ENCODE results near the gene ITGB1BP1.

Gene ITGB1BP1, protein sequence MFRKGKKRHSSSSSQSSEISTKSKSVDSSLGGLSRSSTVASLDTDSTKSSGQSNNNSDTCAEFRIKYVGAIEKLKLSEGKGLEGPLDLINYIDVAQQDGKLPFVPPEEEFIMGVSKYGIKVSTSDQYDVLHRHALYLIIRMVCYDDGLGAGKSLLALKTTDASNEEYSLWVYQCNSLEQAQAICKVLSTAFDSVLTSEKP

DNA sequence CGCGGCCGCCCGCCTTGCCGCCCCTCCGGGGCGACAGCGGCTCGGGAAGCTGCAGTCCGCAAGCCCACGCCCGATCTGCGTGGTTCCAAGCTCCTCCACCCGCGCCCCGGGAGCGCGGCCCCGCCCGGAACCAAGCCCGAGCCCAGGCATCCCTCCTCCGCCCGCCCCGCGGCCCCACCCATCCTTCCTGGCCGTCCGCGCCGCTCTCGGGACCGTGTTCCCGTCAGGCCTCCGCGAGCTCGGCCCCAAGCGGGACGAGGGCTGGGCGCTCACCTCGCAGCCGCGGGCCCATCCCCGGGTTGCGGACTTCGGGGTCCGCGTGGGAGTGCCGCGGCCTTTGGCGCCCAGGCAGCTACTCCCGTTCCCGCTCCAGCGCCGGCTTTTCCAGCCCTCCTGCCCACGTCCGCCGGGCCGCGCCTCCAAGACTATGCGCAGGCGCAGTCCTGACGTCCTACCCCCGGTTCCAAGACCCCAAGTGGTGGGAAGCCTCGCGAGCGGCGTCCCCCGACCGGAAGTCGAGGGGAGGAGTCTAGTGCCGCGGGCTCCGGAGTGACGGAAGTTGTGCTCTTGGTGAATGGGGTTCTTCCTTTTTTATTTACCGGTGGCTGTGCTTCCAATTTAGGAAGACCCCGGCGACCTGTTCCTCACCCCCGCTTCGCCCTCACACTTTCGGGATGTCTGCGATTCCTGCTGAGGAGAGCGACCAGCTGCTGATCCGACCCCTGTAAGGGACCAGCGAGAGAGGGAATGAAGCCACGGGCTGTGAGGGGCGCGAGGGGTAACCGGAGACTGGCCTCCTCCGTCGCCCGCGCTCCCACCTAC, at the start of gene ITGB1BP1, which contains the start of gene CPSF3:
ITGB1BP1 (minus strand) TSS at position 429 of the 822 bp plus-strand sequence. CDS start 4,831 bp downstream, outside the sequence.
CPSF3 (plus strand) TSS at position 555 of the 822 bp plus-strand sequence; CDS start at position 675, 120 bp downstream.
- peak; percentile 91 for DNase-seq (ENCODE audit: low read depth, low spot score)

DNA sequence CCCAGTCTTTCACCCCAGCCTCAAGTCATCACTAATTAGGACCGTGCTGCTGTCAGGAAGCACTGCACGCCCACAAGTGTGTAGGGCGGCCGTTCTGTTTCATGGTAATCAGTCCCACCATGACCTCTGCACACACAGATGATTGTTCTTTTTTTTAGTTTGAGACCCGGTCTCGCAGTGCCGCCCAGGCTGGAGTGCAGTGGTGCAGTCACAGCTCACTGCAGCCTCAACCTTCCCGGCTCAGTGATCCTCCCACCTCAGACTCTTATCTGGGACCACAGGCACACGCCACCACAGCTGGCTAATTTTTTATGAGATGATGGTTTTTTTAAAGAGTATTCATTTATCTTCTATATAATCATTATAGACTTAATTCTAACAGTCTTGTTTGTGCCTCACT, 49.2 kb upstream of the ITGB1BP1 start:
- no peak for DNase-seq (ENCODE audit: low read depth, low spot score)

DNA sequence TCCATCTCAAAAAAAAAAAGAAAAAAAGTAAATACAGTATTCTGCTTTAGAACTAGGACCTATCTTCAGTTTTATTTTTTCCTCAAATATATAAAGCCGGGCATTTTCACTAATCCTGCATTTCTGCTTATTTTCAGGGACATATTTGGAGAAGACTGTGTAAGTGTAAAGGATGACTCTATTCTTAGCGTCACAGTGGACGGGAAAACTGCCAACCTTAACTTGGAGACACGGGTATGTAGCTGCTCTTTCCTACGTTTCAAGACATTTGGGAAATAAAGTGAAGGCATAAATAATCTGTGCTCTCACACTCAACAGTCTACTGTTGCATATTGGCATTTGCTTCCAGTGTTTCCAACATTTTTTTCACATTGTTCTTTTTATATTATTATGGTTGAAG, 47.9 kb upstream of the ITGB1BP1 start:
- no peak for DNase-seq (ENCODE audit: low read depth, low spot score)

DNA sequence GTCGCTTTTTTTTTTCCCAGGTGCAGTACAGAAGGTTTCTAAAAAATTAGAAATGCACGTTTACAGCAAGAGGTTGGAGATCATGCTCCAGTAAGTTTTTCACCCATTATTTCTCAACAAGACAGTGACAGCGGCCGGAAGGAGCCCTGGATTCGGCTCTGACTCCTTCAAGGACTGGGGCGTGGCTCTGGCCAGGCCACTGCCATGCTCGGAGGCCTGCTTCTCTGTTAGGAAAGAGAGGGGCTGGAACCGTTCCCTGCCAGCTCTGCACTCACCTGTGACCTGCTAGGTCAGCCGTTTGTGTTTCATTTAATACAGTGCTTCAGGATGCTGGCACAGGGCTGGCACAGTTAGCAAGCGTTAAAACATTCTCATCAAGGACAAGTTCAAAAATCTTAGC, 44.4 kb upstream of the ITGB1BP1 start:
- DNase-seq (ENCODE audit: low read depth, low spot score), result no peak

- DNase-seq (ENCODE audit: low read depth, low spot score), result no peak
Observed at GRCh38 chr2:9466147-9466683, 42.9 kb upstream of the ITGB1BP1 start.

DNA sequence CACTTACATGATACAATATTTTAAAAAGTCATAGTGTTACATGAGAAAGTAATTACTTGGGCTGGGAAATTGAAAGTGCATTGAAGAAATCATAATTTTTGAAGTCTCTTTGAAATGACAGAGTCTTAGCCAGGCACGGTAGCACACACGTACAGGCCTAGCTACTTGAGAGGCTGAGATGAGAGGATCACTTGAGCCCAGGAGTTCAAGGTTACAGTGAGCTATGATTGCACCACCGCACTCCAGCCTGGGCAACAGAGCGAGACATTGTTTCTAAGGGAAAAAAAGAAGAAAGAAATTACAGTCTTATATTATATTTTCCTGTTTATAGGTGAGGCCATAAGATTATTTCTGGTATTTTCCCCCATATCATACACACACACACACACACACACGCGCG, 41.8 kb upstream of the ITGB1BP1 start:
- no peak for DNase-seq (ENCODE audit: low read depth, low spot score)

DNA sequence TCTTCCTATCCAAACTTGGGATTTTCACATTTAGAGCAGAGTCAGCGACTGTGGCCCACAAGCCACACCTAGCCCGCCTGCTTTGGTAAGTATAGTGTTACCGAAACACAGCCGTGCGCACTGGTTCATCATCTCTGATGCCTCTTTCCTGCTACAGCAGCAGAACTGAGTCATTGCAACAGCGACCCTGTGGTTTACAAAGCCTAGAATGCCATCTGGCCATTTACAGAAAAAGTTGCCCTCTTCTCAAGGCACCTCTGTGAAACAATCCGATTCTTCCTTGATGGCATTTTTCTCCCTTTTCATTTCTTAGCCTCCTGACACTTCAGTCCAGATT, 40.3 kb upstream of the ITGB1BP1 start:
- DNase-seq (ENCODE audit: low read depth, low spot score), result no peak

GRCh38 chr2:9462886-9463697, 39.8 kb upstream of the ITGB1BP1 start:
- no peak for DNase-seq (ENCODE audit: low read depth, low spot score)

DNA sequence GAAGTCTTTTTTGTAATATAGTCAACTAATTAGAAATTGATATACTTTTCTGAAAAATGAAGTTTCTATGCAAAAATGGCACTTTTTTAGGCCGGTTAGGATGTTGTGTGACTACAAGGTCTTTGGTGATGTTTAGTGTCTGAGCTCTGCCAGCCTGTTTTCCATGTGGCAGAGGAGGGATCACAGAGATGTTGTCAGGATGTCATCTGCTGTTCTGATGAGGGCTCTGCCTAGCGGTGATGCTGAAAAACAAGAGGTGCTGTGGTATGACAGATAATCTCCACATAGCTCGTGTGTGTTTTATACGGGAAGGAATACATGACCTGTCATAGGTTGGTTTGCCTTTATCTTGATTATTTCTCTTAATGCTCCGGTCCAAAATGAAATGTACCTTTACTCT, 39.0 kb upstream of the ITGB1BP1 start:
- DNase-seq (ENCODE audit: low read depth, low spot score), result no peak

GRCh38 chr2:9461079-9461478, 37.8 kb upstream of the ITGB1BP1 start:
- no peak for DNase-seq (ENCODE audit: low read depth, low spot score)

- DNase-seq (ENCODE audit: low read depth, low spot score), result no peak
Observed at GRCh38 chr2:9460441-9461017, 37.2 kb upstream of the ITGB1BP1 start.

- DNase-seq (ENCODE audit: low read depth, low spot score), result no peak
Observed at GRCh38 chr2:9451231-9451630, 27.9 kb upstream of the ITGB1BP1 start.

- no peak for DNase-seq (ENCODE audit: low read depth, low spot score)
Observed at GRCh38 chr2:9445089-9445488, 21.8 kb upstream of the ITGB1BP1 start.

- DNase-seq (ENCODE audit: low read depth, low spot score), result no peak
Observed at GRCh38 chr2:9443526-9443925, 20.2 kb upstream of the ITGB1BP1 start.

GRCh38 chr2:9441556-9441955, 18.2 kb upstream of the ITGB1BP1 start:
- no peak for DNase-seq (ENCODE audit: low read depth, low spot score)

DNA sequence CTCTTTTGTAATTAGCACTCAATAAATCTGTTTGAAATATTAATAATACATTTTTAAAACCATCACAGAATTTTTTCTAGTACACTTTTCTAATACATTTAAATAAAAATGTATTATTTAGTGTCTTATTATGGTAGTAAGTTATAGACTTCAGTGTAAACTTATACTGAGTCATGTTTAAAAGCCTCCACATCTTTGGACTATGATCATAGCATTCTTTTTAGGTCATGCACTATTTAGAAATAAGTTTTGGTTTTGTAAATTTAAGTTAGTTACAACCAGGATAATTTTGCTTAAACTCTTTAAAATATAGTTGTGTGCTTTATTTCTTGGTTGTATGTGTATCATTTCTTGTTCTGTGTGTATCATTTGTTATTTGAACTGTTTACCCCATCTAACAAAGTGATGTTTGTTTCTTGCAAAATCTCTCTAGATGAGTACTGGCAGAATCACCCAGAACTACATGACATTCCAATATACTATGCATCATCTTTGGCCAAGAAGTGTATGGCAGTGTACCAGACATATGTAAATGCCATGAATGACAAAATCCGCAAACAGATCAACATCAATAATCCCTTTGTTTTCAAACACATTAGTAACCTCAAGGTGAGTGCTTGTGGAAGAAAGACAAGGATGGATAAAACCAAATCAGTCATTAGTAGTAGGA, 16.9 kb upstream of the ITGB1BP1 start:
- DNase-seq (ENCODE audit: low read depth, low spot score), result no peak

DNA sequence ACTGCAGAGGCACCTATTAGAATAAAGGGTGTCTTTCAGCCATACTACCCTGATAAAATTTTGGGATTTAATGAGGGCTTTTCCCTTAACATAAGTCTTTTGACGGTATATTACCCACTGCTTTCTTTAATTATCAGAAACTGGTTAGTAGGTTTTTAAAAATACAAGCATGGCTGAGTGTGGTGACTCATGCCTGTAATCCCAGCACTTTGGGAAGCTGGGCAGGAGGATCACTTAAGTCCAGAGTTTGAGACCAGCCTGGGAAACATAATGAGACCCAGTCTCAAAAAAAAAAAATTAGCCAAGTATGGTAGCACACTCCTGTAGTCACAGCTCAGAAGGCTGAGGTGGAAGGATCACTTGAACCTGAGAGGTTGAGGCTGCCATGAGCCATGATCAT, 16.2 kb upstream of the ITGB1BP1 start:
- DNase-seq (ENCODE audit: low read depth, low spot score), result no peak

- no peak for DNase-seq (ENCODE audit: low read depth, low spot score)
Observed at GRCh38 chr2:9434489-9434888, 11.2 kb upstream of the ITGB1BP1 start.

- DNase-seq (ENCODE audit: low read depth, low spot score), result no peak
Observed at GRCh38 chr2:9430316-9431293, 7.3 kb upstream of the ITGB1BP1 start.
